DOHH2 (cell line): ENCODE measurements around the gene NT5C1B.

Experiments
- H3F3A ChIP-seq: fragments of 200-600 bp; sonication (generic), shearing (Covaris generic); 2 replicates; pipeline ENCODE4 v1.6.0; 2016; ENCODE audit warnings: antibody characterized with exemption, mild to moderate bottlenecking; ENCODE audit not compliant: control insufficient read depth, insufficient read depth
- H3K27ac ChIP-seq: fragments of 200-600 bp; sonication (generic); 2 replicates; pipeline ENCODE4 v1.5.1; 2014; ENCODE audit warnings: low read depth, mild to moderate bottlenecking, low read length, moderate library complexity
- H3K27me3 ChIP-seq: fragments of 200-600 bp; sonication (generic); 2 replicates; pipeline ENCODE4 v1.6.1; 2014; ENCODE audit warnings: mild to moderate bottlenecking, low read length, mixed read lengths; ENCODE audit not compliant: control insufficient read depth
- H3K36me3 ChIP-seq: fragments of 200-600 bp; sonication (generic); 2 replicates; pipeline ENCODE4 v1.6.1; 2014; ENCODE audit warnings: mild to moderate bottlenecking, low read length, moderate library complexity, mixed read lengths; ENCODE audit not compliant: control insufficient read depth
- H3K4me1 ChIP-seq: fragments of 200-600 bp; sonication (generic); 2 replicates; pipeline ENCODE4 v1.6.1; 2014; ENCODE audit warnings: mild to moderate bottlenecking, low read length, mixed read lengths; ENCODE audit not compliant: control insufficient read depth
- H3K4me2 ChIP-seq: fragments of 200-600 bp; sonication (generic); 2 replicates; pipeline ENCODE4 v1.6.0; 2014; ENCODE audit warnings: mild to moderate bottlenecking, low read length, moderate library complexity
- H3K4me3 ChIP-seq: fragments of 200-600 bp; sonication (generic); 2 replicates; pipeline ENCODE4 v1.5.1; 2014; ENCODE audit warnings: mild to moderate bottlenecking, low read length, mixed read lengths
- H3K79me2 ChIP-seq: fragments of 200-600 bp; sonication (generic); 2 replicates; pipeline ENCODE4 v1.6.1; 2014; ENCODE audit warnings: mild to moderate bottlenecking, low read length, mixed read lengths; ENCODE audit not compliant: control insufficient read depth
- H3K9me2 ChIP-seq: fragments of 200-600 bp; sonication (generic); replicated peaks from 2 replicates; pipeline ENCODE4 v1.6.1; 2014; ENCODE audit warnings: mild to moderate bottlenecking, low read length, mixed read lengths; ENCODE audit not compliant: control insufficient read depth
- H3K9me3 ChIP-seq: fragments of 200-600 bp; sonication (generic); 2 replicates; pipeline ENCODE4 v1.6.1; 2014; ENCODE audit warnings: antibody characterized with exemption, low read length, mixed read lengths; ENCODE audit not compliant: control insufficient read depth, insufficient read depth
- H4K20me1 ChIP-seq: fragments of 200-600 bp; sonication (generic); 2 replicates; pipeline ENCODE4 v1.6.0; 2014; ENCODE audit warnings: low read depth, mild to moderate bottlenecking, antibody characterized with exemption, low read length, moderate library complexity; ENCODE audit not compliant: control insufficient read depth, insufficient read depth
- CTCF ChIP-seq: fragments of 200-600 bp; sonication (generic); IDR thresholded peaks from one replicate; pipeline ENCODE4 v1.5.1; 2014; ENCODE audit warnings: antibody characterized with exemption, mild to moderate bottlenecking, low read depth, low read length; ENCODE audit not compliant: poor library complexity, severe bottlenecking
- EZH2phosphoT487 ChIP-seq: fragments of 200-600 bp; sonication (generic); IDR thresholded peaks from 2 replicates; pipeline ENCODE4 v1.6.1; 2017; ENCODE audit warnings: borderline replicate concordance, mild to moderate bottlenecking, antibody characterized with exemption, low read length, moderate library complexity, mixed read lengths

NT5C1B gene

DNA sequence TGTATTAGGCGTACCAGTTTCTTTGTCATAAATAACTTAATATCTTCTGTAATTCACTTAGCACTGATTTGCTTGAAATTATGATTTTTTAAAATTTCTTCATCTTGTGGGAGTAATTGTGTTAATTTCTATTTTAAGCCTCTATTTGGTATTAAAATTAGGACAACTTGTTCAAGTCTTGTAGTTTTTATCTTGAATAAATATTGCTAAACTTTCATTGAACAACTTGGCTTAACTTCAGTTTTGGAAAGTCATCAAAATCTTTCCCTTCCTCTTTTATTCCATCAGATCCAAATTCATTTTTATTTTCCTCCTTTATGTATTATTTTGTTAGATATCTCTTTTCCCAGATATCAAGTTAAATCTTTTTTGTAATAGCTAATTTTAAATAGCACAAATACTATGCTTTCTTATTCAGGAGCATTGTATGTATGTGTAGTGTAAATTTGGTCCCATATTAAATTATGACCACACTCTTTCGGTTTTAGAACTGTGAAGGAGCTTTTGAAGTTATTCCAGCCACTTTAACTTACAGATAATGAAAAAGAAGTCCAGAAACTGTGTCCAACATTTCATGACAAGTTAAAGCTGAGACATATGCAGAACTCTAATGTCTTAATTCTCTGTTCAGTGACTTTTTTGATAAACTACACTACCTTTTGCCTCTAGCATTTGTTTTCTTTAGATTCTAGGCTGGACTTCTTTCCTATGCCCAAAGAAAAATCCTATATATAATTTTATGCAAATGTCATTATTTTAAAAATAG lies 31.7 kb upstream of the NT5C1B start:
- H3K4me1 ChIP-seq, result no peaks in the 10 kb centered on the region
- H3K79me2 ChIP-seq, result no peaks in the 10 kb centered on the region
- H3K9me2 ChIP-seq, result no peaks in the 10 kb centered on the region
- no peaks in the 10 kb centered on the region for H3K9me3 ChIP-seq
- no peak overlapping the region for H3K4me2 ChIP-seq
- H3K27ac ChIP-seq, result no peak overlapping the region
- H4K20me1 ChIP-seq, result no peaks in the 10 kb centered on the region
- H3K36me3 ChIP-seq, result no peaks in the 10 kb centered on the region
- H3K27me3 ChIP-seq, result no peaks in the 10 kb centered on the region
- no peak overlapping the region for H3K4me3 ChIP-seq
- no peaks in the 10 kb centered on the region for H3F3A ChIP-seq
- TF ChIP-seq CTCF, result no peak
- TF ChIP-seq EZH2phosphoT487, result no peak

DNA sequence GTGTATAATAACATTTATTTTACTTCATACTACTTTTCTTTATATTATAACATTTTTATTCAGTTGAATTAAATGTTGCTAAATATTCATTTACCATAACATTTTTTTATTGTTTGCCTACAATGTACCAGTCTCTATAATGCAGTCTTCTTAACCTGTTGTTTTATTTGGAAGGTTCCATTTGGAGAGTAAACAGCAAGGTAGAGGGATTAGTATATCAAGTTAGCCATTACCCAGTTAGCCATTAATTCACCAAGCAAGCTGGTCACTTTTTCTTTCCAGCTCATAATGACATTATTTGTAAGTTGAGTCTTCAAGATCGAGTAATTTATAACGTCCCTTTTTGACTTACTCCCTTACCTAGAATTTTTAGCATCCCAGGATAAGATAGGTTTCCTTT lies 29.7 kb upstream of the NT5C1B start:
- TF ChIP-seq CTCF (no peak), EZH2phosphoT487 (no peak)
- no peak overlapping the region for H3K4me3 ChIP-seq
- H3K27me3 ChIP-seq, result no peaks in the 10 kb centered on the region
- H3K9me3 ChIP-seq, result no peaks in the 10 kb centered on the region
- no peak overlapping the region for H3K4me2 ChIP-seq
- no peaks in the 10 kb centered on the region for H3K4me1 ChIP-seq
- H3K9me2 ChIP-seq, result no peaks in the 10 kb centered on the region
- H3F3A ChIP-seq, result no peaks in the 10 kb centered on the region
- no peak overlapping the region for H3K27ac ChIP-seq
- H4K20me1 ChIP-seq, result no peaks in the 10 kb centered on the region
- H3K79me2 ChIP-seq, result no peaks in the 10 kb centered on the region
- H3K36me3 ChIP-seq, result no peaks in the 10 kb centered on the region

GRCh38 chr2:18614041-18614440 lies 24.7 kb upstream of the NT5C1B start:
- Histone ChIP-seq H3K9me3 (no peaks in the 10 kb centered on the region), H3K27me3 (peaks cover 2% of the 10 kb centered on the region; the same call in 1 of the 2 replicates), H3F3A (no peaks in the 10 kb centered on the region), H3K4me2 (no peak overlapping the region), H4K20me1 (no peaks in the 10 kb centered on the region), H3K79me2 (no peaks in the 10 kb centered on the region), H3K36me3 (no peaks in the 10 kb centered on the region), H3K4me3 (no peak overlapping the region), H3K9me2 (no peaks in the 10 kb centered on the region), H3K4me1 (no peaks in the 10 kb centered on the region), H3K27ac (no peak overlapping the region)
- no peak for TF ChIP-seq EZH2phosphoT487
- TF ChIP-seq CTCF, result no peak
